ENCODE results near the gene ASIC4. TPM values are rescaled to one million over a fixed set of nuclear protein-coding genes. Genes with fewer than 3 reads are reported as not detected.

Gene ASIC4
- total and polyA plus RNA-seq, 2 of the 4 experiments (the other 2 are of a cell fraction), result 0.10 TPM; not detected in 1

- H3K4me2 ChIP-seq (ENCODE audit: low read depth, low read length), result no peak overlapping the region
- H3K14ac ChIP-seq (replicated peaks; ENCODE audit: low read depth, low read length), result no peak overlapping the region
- BruUV-seq (replicated peaks), result no TSS peak
- no peaks in the 10 kb centered on the region for H3K4me1 ChIP-seq (ENCODE audit: control insufficient read depth, insufficient read depth, low read length)
- H2BK15ac ChIP-seq (ENCODE audit: low read depth, low read length), result no peak overlapping the region
- H2BK20ac ChIP-seq (ENCODE audit: low read depth, low read length), result no peak overlapping the region
- ATAC-seq (ENCODE audit: low read depth) (no peak), DNase-seq (no peak)
- no peak overlapping the region for H2AFZ ChIP-seq (replicated peaks; ENCODE audit: low read length, poor library complexity)
- no peak overlapping the region for H3K18ac ChIP-seq (ENCODE audit: low read depth, low read length)
- no peak overlapping the region for H3K9ac ChIP-seq (ENCODE audit: low read depth, low read length)
- no peak overlapping the region for H3K56ac ChIP-seq (ENCODE audit: extremely low read depth, insufficient read depth, low read length)
- no peak overlapping the region for H3K23ac ChIP-seq (ENCODE audit: low read depth, low read length)
- H3K27ac ChIP-seq (ENCODE audit: insufficient read depth, low read length), result no peak overlapping the region
- H4K8ac ChIP-seq (ENCODE audit: low read depth in 2 of 2, low read length in 2 of 2), result no peak overlapping the region
- no peaks in the 10 kb centered on the region for H3K79me1 ChIP-seq (ENCODE audit: low read depth in 1 of 2, low read length in 2 of 2)
- peaks cover 32% of the 10 kb centered on the region; the same call in 1 of the 2 replicates for H3K36me3 ChIP-seq (ENCODE audit: control insufficient read depth, insufficient read depth, low read length)
- no peak overlapping the region for H3K4ac ChIP-seq (ENCODE audit: low read depth, low read length)
- CTCF ChIA-PET, result interaction anchor here (0.8 kb wide), 1 partner anchor 86 kb away, joined by 3 read pairs; no protein-coding TSS in a partner anchor
- dilution Hi-C loops (cut with HindIII; ENCODE audit: low sequenced_read_pairs, unreplicated experiment), result no loop called here
- POLR2A ChIA-PET (ENCODE audit: unreplicated experiment), result no interaction called here
- no peak overlapping the region for H3K4me3 ChIP-seq (ENCODE audit: insufficient read depth, low read depth, low read length)
- H3K9me1 ChIP-seq (ENCODE audit: insufficient read depth, low read length), result no peaks in the 10 kb centered on the region
- no peaks in the 10 kb centered on the region for H3K27me3 ChIP-seq (ENCODE audit: control insufficient read depth, insufficient read depth, low read length)
- intact Hi-C loops (cut with micrococcal nuclease), result no loop called here
- no peak overlapping the region for H2BK120ac ChIP-seq (ENCODE audit: low read depth, low read length)
- WGBS, 2 experiments (ENCODE audit: extremely low coverage in 2 of 2, insufficient read length in 1 of 2), result no CpG with 5 or more reads among the region's 14 CpGs
- H4K5ac ChIP-seq (ENCODE audit: low read depth, low read length), result no peak overlapping the region
- H2AK9ac ChIP-seq (replicated peaks; ENCODE audit: low read depth, low read length, poor library complexity), result no peak overlapping the region
- no peaks in the 10 kb centered on the region for H4K20me1 ChIP-seq (ENCODE audit: insufficient read depth, low read length)
- in situ Hi-C loops (cut with MboI; ENCODE audit: low sequenced_read_pairs), result no loop called here
- no peak overlapping the region for H2BK5ac ChIP-seq (ENCODE audit: low read depth, low read length, poor library complexity, severe bottlenecking)
- H2AK5ac ChIP-seq (ENCODE audit: low read depth, low read length), result no peak overlapping the region
- TF ChIP-seq NFE2L2 (IDR thresholded peaks at IDR 0.05; ENCODE audit: low read depth, low read length), result no peak
- no peak for TF ChIP-seq MXI1 (IDR thresholded peaks at IDR 0.05; ENCODE audit: borderline replicate concordance, low read depth, low read length)
- no peak for TF ChIP-seq FOS (IDR thresholded peaks at IDR 0.05; ENCODE audit: low read depth, low read length)
- no peak for TF ChIP-seq RCOR1 (IDR thresholded peaks at IDR 0.05; ENCODE audit: insufficient replicate concordance, low read length)
- no peak for TF ChIP-seq CHD1 (IDR thresholded peaks at IDR 0.05; ENCODE audit: low read depth, low read length)
- TF ChIP-seq MAFK (IDR thresholded peaks at IDR 0.05; ENCODE audit: low read depth, low read length), result no peak
- no peak for TF ChIP-seq ELK1 (IDR thresholded peaks at IDR 0.05; ENCODE audit: borderline replicate concordance, low read depth, low read length)
- no peak for TF ChIP-seq MAZ (IDR thresholded peaks at IDR 0.05; ENCODE audit: borderline replicate concordance, low read depth, low read length)
- no peak for TF ChIP-seq RFX5 (IDR thresholded peaks at IDR 0.05; ENCODE audit: low read depth, low read length)
- TF ChIP-seq USF2 (IDR thresholded peaks at IDR 0.05; ENCODE audit: low read depth, low read length), result no peak
- TF ChIP-seq RAD21 (IDR thresholded peaks at IDR 0.05; ENCODE audit: low read length), result no peak
- TF ChIP-seq, protein P1, sequence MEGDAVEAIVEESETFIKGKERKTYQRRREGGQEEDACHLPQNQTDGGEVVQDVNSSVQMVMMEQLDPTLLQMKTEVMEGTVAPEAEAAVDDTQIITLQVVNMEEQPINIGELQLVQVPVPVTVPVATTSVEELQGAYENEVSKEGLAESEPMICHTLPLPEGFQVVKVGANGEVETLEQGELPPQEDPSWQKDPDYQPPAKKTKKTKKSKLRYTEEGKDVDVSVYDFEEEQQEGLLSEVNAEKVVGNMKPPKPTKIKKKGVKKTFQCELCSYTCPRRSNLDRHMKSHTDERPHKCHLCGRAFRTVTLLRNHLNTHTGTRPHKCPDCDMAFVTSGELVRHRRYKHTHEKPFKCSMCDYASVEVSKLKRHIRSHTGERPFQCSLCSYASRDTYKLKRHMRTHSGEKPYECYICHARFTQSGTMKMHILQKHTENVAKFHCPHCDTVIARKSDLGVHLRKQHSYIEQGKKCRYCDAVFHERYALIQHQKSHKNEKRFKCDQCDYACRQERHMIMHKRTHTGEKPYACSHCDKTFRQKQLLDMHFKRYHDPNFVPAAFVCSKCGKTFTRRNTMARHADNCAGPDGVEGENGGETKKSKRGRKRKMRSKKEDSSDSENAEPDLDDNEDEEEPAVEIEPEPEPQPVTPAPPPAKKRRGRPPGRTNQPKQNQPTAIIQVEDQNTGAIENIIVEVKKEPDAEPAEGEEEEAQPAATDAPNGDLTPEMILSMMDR (conservative IDR thresholded peaks at IDR 0.05; ENCODE audit: low read depth, low read length), result no peak
- TF ChIP-seq POLR2A (IDR thresholded peaks at IDR 0.05; ENCODE audit: low read depth, low read length), result no peak
- no peak for TF ChIP-seq SMC3 (IDR thresholded peaks at IDR 0.05; ENCODE audit: low read depth, low read length)
- no peak for TF ChIP-seq CEBPB (IDR thresholded peaks at IDR 0.05; ENCODE audit: low read depth, low read length)
- no peak for TF ChIP-seq BHLHE40 (IDR thresholded peaks at IDR 0.05; ENCODE audit: low read depth, low read length)
- no peak overlapping the region for H4K91ac ChIP-seq (ENCODE audit: insufficient read depth, low read depth, low read length)
- no peaks in the 10 kb centered on the region for H3K9me3 ChIP-seq (ENCODE audit: control insufficient read depth, insufficient read depth, low read length)
Measured at GRCh38 chr2:219488844-219489194, 25.5 kb upstream of the ASIC4 start.
